Stimulated activated CD8-positive, alpha-beta memory T cell treated with anti-CD3 and anti-CD28 coated beads, Interleukin-4, amount 100 ng/mL, for 48 hours (primary cell): Measurements from ENCODE around the gene TBC1D3I.
"Not testable (repeated sequence)": the region's sequence is repeated elsewhere in the genome, so short reads cannot be mapped to it uniquely, and the experiment has no call there.

Experiments
- DNase-seq: peaks from one replicate; pipeline ENCODE4 v3.0.0-alpha.2; 2020

Gene TBC1D3I

GRCh38 chr17:36264470-36264869 lies at the start of gene TBC1D3I:
Gene TBC1D3I, minus strand, starts transcription at chr17:36264570. Its CDS starts 1,585 bp downstream, at chr17:36262985.
- not testable (repeated sequence) for DNase-seq

GRCh38 chr17:36295161-36295560 lies 30.8 kb upstream of the TBC1D3I start:
- DNase-seq = not testable (repeated sequence)

GRCh38 chr17:36289965-36290612 lies 25.7 kb upstream of the TBC1D3I start:
- not testable (repeated sequence) for DNase-seq

GRCh38 chr17:36284219-36284618 lies 19.8 kb upstream of the TBC1D3I start:
- DNase-seq = not testable (repeated sequence)

- DNase-seq = not testable (repeated sequence)
Measured at GRCh38 chr17:36283256-36283655, 18.9 kb upstream of the TBC1D3I start.

- DNase-seq = not testable (repeated sequence)
Measured at GRCh38 chr17:36242046-36242445, 22.3 kb downstream of the TBC1D3I start.

GRCh38 chr17:36229644-36230043 lies 34.7 kb downstream of the TBC1D3I start:
- peak; percentile 54 for DNase-seq

GRCh38 chr17:36222967-36223366 lies 41.4 kb downstream of the TBC1D3I start:
- DNase-seq = peak; percentile 14

GRCh38 chr17:36221581-36222100 lies 42.7 kb downstream of the TBC1D3I start:
- peak; percentile 15 for DNase-seq

- peak; percentile 20 for DNase-seq
Measured at GRCh38 chr17:36220737-36221580, 43.4 kb downstream of the TBC1D3I start.

- DNase-seq = not testable (repeated sequence)
Measured at GRCh38 chr17:36219556-36219955, 44.8 kb downstream of the TBC1D3I start.

- not testable (repeated sequence) for DNase-seq
Measured at GRCh38 chr17:36215406-36216308, 48.7 kb downstream of the TBC1D3I start.

GRCh38 chr17:36214918-36215317 lies 49.5 kb downstream of the TBC1D3I start:
- DNase-seq = no peak

GRCh38 chr17:36213695-36214094 lies 50.7 kb downstream of the TBC1D3I start:
- no peak for DNase-seq

GRCh38 chr17:36212966-36213365 lies 51.4 kb downstream of the TBC1D3I start:
- no peak for DNase-seq

GRCh38 chr17:36212272-36212605 lies 52.1 kb downstream of the TBC1D3I start:
- no peak for DNase-seq

- not testable (repeated sequence) for DNase-seq
Measured at GRCh38 chr17:36211484-36212271, 52.7 kb downstream of the TBC1D3I start.

GRCh38 chr17:36210439-36211211 lies 53.7 kb downstream of the TBC1D3I start, which contains the start of gene CCL4L2:
Gene CCL4L2, plus strand, starts transcription at chr17:36211063.
- DNase-seq = not testable (repeated sequence)

GRCh38 chr17:36209575-36209974 lies 54.8 kb downstream of the TBC1D3I start:
- DNase-seq = no peak

- not testable (repeated sequence) for DNase-seq
Measured at GRCh38 chr17:36207383-36207782, 57.0 kb downstream of the TBC1D3I start.

GRCh38 chr17:36206486-36206821 lies 57.9 kb downstream of the TBC1D3I start:
- not testable (repeated sequence) for DNase-seq
